HepG2 (cell line): ENCODE data around the gene IL18.

Experiments
- FOXK1 ChIP-seq: sonication (generic); formaldehyde crosslinking; IDR thresholded peaks from 2 replicates; pipeline ENCODE4 v1.4.0; 2020; ENCODE audit warnings: low read depth, missing genetic modification reagents, borderline replicate concordance
- RAD21 ChIP-seq: fragments of 450-650 bp; formaldehyde crosslinking; IDR thresholded peaks from 2 replicates; pipeline ENCODE4 v1.5.0; 2020; ENCODE audit warnings: mild to moderate bottlenecking
- STAT5B ChIP-seq: sonication (generic); formaldehyde crosslinking; IDR thresholded peaks from 2 replicates; pipeline ENCODE4 v1.4.0; 2020; ENCODE audit warnings: missing genetic modification reagents
- TBL1XR1 ChIP-seq: fragments of 150-350 bp; IDR thresholded peaks from 2 replicates; pipeline ENCODE4 v1.6.1; 2014; ENCODE audit warnings: borderline replicate concordance, low read length; ENCODE audit not compliant: partially characterized antibody
- TF ChIP-seq, protein P1 (sequence below): sonication (generic); formaldehyde crosslinking; IDR thresholded peaks from 2 replicates; pipeline ENCODE4 v1.5.0; 2020; ENCODE audit warnings: mild to moderate bottlenecking, missing genetic modification reagents, moderate library complexity
- TF ChIP-seq, protein P2 (sequence below): sonication (generic); formaldehyde crosslinking; IDR thresholded peaks from 2 replicates; pipeline ENCODE4 v1.9.0; 2021; ENCODE audit warnings: missing genetic modification reagents, borderline replicate concordance

DNA sequence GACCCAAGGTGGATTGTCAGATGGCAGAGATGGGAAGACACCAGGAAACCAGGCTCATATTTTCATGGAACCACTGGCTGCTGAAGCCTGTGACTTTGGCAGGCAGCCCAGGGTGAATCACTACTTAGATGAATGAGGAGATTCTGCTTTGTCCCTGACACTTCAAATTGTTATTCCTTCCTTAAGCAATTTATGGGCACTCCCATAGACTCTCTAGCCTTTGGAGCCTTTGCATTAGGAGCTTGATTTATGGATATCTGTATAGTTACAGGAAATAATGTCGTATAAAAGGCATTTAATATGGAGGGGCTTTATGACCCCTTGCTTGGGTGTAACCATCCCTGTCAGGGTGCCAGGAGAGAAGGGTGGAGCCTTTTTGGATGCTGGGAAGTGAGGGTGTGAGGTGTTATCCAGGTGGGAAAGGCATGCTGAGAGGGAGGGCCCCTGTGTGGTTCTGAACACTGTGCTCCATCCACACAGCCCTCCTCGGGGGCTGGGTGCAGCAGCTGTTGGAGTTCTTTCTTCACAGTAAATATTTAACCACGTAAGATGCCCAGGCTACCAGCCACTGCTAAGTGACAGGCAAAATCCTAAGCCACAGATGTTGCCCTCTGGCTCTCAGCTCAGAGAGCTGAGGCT lies 35.3 kb downstream of the IL18 start:
- TF ChIP-seq RAD21 (CRISPR knock-in tag) (no peak), TBL1XR1 (no peak), STAT5B (CRISPR knock-in tag) (no peak), FOXK1 (CRISPR knock-in tag) (no peak)
- TF ChIP-seq, protein P1, sequence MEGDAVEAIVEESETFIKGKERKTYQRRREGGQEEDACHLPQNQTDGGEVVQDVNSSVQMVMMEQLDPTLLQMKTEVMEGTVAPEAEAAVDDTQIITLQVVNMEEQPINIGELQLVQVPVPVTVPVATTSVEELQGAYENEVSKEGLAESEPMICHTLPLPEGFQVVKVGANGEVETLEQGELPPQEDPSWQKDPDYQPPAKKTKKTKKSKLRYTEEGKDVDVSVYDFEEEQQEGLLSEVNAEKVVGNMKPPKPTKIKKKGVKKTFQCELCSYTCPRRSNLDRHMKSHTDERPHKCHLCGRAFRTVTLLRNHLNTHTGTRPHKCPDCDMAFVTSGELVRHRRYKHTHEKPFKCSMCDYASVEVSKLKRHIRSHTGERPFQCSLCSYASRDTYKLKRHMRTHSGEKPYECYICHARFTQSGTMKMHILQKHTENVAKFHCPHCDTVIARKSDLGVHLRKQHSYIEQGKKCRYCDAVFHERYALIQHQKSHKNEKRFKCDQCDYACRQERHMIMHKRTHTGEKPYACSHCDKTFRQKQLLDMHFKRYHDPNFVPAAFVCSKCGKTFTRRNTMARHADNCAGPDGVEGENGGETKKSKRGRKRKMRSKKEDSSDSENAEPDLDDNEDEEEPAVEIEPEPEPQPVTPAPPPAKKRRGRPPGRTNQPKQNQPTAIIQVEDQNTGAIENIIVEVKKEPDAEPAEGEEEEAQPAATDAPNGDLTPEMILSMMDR (CRISPR knock-in tag): no peak
- TF ChIP-seq, protein P2, sequence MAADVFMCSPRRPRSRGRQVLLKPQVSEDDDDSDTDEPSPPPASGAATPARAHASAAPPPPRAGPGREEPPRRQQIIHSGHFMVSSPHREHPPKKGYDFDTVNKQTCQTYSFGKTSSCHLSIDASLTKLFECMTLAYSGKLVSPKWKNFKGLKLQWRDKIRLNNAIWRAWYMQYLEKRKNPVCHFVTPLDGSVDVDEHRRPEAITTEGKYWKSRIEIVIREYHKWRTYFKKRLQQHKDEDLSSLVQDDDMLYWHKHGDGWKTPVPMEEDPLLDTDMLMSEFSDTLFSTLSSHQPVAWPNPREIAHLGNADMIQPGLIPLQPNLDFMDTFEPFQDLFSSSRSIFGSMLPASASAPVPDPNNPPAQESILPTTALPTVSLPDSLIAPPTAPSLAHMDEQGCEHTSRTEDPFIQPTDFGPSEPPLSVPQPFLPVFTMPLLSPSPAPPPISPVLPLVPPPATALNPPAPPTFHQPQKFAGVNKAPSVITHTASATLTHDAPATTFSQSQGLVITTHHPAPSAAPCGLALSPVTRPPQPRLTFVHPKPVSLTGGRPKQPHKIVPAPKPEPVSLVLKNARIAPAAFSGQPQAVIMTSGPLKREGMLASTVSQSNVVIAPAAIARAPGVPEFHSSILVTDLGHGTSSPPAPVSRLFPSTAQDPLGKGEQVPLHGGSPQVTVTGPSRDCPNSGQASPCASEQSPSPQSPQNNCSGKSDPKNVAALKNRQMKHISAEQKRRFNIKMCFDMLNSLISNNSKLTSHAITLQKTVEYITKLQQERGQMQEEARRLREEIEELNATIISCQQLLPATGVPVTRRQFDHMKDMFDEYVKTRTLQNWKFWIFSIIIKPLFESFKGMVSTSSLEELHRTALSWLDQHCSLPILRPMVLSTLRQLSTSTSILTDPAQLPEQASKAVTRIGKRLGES (CRISPR knock-in tag): no peak
